ENCODE data around the gene ACTR6. TPM values are rescaled to one million over a fixed set of nuclear protein-coding genes. Genes with fewer than 3 reads are reported as not detected.
A peak's percentile ranks its signal among the peaks of the same experiment; 100 is the strongest.

ACTR6 gene
- total and polyA plus RNA-seq, 9 of the 15 experiments (the other 6 are each of a cell fraction or from before 2014, with no cell fraction given) = 26.1 to 109 (median 70.9) TPM

- TF ChIP-seq MCM2 (IDR thresholded peaks at IDR 0.05; ENCODE audit: low read depth) = no peak
- no peak for TF ChIP-seq FOXP4 (CRISPR knock-in tag; IDR thresholded peaks at IDR 0.05; ENCODE audit: borderline replicate concordance)
- no peak for TF ChIP-seq HMG20B (CRISPR knock-in tag; IDR thresholded peaks at IDR 0.05)
- no peak for TF ChIP-seq CAMTA2 (CRISPR knock-in tag; conservative IDR thresholded peaks at IDR 0.05)
- no peak for TF ChIP-seq MTA2 (IDR thresholded peaks at IDR 0.05; ENCODE audit: low read depth)
- no peak for TF ChIP-seq NR2F6 (CRISPR knock-in tag; IDR thresholded peaks at IDR 0.05)
- TF ChIP-seq CEBPB (tag; IDR thresholded peaks at IDR 0.05) = no peak
- no peak for TF ChIP-seq ZNF184 (CRISPR knock-in tag; IDR thresholded peaks at IDR 0.05)
- TF ChIP-seq NR2C1 (IDR thresholded peaks at IDR 0.05) = 0 out of 2 replicates have a peak, but pooled peaks have one; percentile 24
- TF ChIP-seq NR2C1 (tag; IDR thresholded peaks at IDR 0.05) = peak; percentile 57
- no peak for TF ChIP-seq DLX4 (CRISPR knock-in tag; IDR thresholded peaks at IDR 0.05)
- TF ChIP-seq RBM22 (IDR thresholded peaks at IDR 0.05; ENCODE audit: low read depth, low read length, poor library complexity, severe bottlenecking) = no peak
- no peak for TF ChIP-seq CBX8 (IDR thresholded peaks at IDR 0.05; ENCODE audit: borderline replicate concordance, extremely low read depth, low read depth, low read length, poor library complexity, severe bottlenecking)
- no peak for TF ChIP-seq CREB3 (tag; conservative IDR thresholded peaks at IDR 0.05; ENCODE audit: low read depth)
- peak; percentile 59 for TF ChIP-seq MBD2 (IDR thresholded peaks at IDR 0.05; ENCODE audit: borderline replicate concordance, low read depth)
- TF ChIP-seq ZNF165 (CRISPR knock-in tag; IDR thresholded peaks at IDR 0.05; ENCODE audit: borderline replicate concordance) = no peak
- TF ChIP-seq PTBP1 (IDR thresholded peaks at IDR 0.05; ENCODE audit: low read depth, low read length) = no peak
- TF ChIP-seq EZH2 (IDR thresholded peaks at IDR 0.05; ENCODE audit: borderline replicate concordance, low read depth, low read length) = no peak
- no peak for TF ChIP-seq ZNF239 (CRISPR knock-in tag; IDR thresholded peaks at IDR 0.05)
- no peak for TF ChIP-seq RBM14 (IDR thresholded peaks at IDR 0.05; ENCODE audit: borderline replicate concordance, insufficient read depth, low read depth, low read length)
- no peak for TF ChIP-seq HDAC8 (tag; IDR thresholded peaks at IDR 0.05)
- TF ChIP-seq COPS2 (conservative IDR thresholded peaks at IDR 0.05) = no peak
These were observed at the start of gene ACTR6 (continued) for GRCh38 chr12:100200463-100201181.

All from K562 (cell line).